Esophagus squamous epithelium (tissue), 4 donors: ENCODE measurements around the gene C19orf81.

ENCODE experiments used
- POLR2A ChIP-seq, 4 donors: fragments of 450-650 bp; IDR thresholded peaks; one replicate each; pipeline ENCODE4 v1.6.1; 2017; ENCODE audit warnings: antibody characterized with exemption in 4 of 4, mild to moderate bottlenecking in 4 of 4, moderate library complexity in 3 of 4
- TF ChIP-seq, protein P1 (sequence below), 6 experiments: fragments of 450-650 bp in 4 of 6; fragments of 200-600 bp in 2 of 6; sonication (generic) in 2 of 6; IDR thresholded peaks; one replicate each; pipeline ENCODE4 v1.5.1; 2016 to 2019; ENCODE audit warnings: antibody characterized with exemption in 6 of 6, mild to moderate bottlenecking in 4 of 6, moderate library complexity in 4 of 6

DNA sequence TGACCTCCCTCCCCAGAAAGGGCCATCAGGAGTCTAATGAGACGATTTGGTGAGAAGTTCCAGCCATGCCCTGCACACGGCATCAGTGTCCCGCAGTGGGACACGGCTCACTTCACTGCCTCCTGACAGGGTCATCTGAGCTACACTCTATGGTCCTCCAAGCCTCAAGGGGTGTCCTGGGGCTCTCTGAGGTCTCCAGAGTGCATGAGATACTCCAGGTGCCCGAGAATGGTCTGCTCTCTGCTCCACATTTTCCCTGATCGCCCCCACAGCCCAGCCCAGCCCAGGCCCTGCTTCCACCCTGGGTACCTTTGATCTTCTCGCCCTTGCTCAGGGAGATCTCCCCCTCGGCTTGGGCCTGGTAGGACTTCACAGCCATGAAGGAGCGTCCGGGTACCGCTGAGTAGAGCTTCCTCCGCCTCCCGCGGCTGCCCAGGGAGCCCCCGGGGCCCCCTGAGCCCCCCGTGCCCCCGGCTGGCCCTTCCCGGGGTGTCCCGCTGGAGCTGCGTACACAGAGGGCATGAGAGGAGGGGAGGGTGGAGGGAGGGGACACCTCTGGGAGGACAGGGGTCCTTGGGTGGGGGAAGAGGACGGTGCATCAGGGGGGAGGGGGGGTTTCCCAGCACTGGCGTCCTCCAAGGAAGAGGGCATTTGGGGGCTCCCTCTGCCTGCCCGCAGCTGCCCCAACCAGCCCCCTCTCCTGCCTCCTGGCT lies 53.1 kb downstream of the C19orf81 start:
- TF ChIP-seq, protein P1, sequence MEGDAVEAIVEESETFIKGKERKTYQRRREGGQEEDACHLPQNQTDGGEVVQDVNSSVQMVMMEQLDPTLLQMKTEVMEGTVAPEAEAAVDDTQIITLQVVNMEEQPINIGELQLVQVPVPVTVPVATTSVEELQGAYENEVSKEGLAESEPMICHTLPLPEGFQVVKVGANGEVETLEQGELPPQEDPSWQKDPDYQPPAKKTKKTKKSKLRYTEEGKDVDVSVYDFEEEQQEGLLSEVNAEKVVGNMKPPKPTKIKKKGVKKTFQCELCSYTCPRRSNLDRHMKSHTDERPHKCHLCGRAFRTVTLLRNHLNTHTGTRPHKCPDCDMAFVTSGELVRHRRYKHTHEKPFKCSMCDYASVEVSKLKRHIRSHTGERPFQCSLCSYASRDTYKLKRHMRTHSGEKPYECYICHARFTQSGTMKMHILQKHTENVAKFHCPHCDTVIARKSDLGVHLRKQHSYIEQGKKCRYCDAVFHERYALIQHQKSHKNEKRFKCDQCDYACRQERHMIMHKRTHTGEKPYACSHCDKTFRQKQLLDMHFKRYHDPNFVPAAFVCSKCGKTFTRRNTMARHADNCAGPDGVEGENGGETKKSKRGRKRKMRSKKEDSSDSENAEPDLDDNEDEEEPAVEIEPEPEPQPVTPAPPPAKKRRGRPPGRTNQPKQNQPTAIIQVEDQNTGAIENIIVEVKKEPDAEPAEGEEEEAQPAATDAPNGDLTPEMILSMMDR (IDR thresholded peaks at IDR 0.05): no peak
- no peak for TF ChIP-seq POLR2A (IDR thresholded peaks at IDR 0.05)
